IgD-negative memory B cell (primary cell): Measurements from ENCODE around the gene MAP4K2. TPM values are rescaled to one million over a fixed set of nuclear protein-coding genes. Genes with fewer than 3 reads are reported as not detected.
A peak's percentile ranks its signal among the peaks of the same experiment; 100 is the strongest.

ENCODE experiments used
- H3K27ac Mint-ChIP-seq, 3 donors: one replicate each; pipeline ENCODE4 v1.8.0; 2020 to 2022; ENCODE audit warnings: mild to moderate bottlenecking in 3 of 3, mixed read lengths in 3 of 3, moderate library complexity in 1 of 3
- H3K27me3 Mint-ChIP-seq: one replicate; pipeline ENCODE4 v1.8.0; 2021; ENCODE audit warnings: mixed read lengths
- H3K36me3 Mint-ChIP-seq: one replicate; pipeline ENCODE4 v1.8.0; 2020; ENCODE audit warnings: mild to moderate bottlenecking, mixed read lengths
- H3K4me1 Mint-ChIP-seq, 3 donors: one replicate each; pipeline ENCODE4 v1.8.0; 2020 to 2022; ENCODE audit warnings: mixed read lengths in 3 of 3, mild to moderate bottlenecking in 1 of 3
- H3K4me3 Mint-ChIP-seq, 4 donors: one replicate each; pipeline ENCODE4 v1.8.0; 2020 to 2022; ENCODE audit warnings: mild to moderate bottlenecking in 4 of 4, mixed read lengths in 4 of 4, moderate library complexity in 3 of 4
- H3K9me3 Mint-ChIP-seq, 3 donors: one replicate each; pipeline ENCODE4 v1.8.0; 2020 to 2021; ENCODE audit warnings: mixed read lengths in 3 of 3, mild to moderate bottlenecking in 1 of 3
- polyA plus RNA-seq: library from polyadenylated mRNA; unstranded; fragments of 300-500 nt; fragmentation: Illumina TruSeq; gene quantifications from one replicate; pipeline ENCODE4 v1.2.3, GENCODE V29; 2021

The MAP4K2 gene
- polyA plus RNA-seq, 1 donor from 2014 or later: 68.1 TPM

GRCh38 chr11:64745189-64745520 is 57.9 kb downstream of the MAP4K2 start:
- H3K27ac Mint-ChIP-seq: peak overlapping the region; percentile 98 to 100 (median 99)
- peaks cover 2 to 24% (median 19%) of the 10 kb centered on the region in 3 donors for H3K4me1 Mint-ChIP-seq
- peak overlapping the region; percentile 93 to 99 (median 96) for H3K4me3 Mint-ChIP-seq

GRCh38 chr11:64744544-64745188 is 58.3 kb downstream of the MAP4K2 start:
- Mint-ChIP-seq H3K27me3 (no peaks in the 10 kb centered on the region), H3K4me3 (peak overlapping the region; percentile 96 to 100 (median 98)), H3K9me3 (no peaks in the 10 kb centered on the region), H3K36me3 (peaks cover 4% of the 10 kb centered on the region), H3K27ac (peak overlapping the region; percentile 99 to 100 (median 99)), H3K4me1 (peaks cover 0 to 23% (median 18%) of the 10 kb centered on the region in 3 donors)

More at GRCh38 chr11:64745189-64745520, 57.9 kb downstream of the MAP4K2 start:
- H3K36me3 Mint-ChIP-seq: peaks cover 4% of the 10 kb centered on the region
- H3K27me3 Mint-ChIP-seq: no peaks in the 10 kb centered on the region
- H3K9me3 Mint-ChIP-seq: no peaks in the 10 kb centered on the region

- Mint-ChIP-seq H3K27ac (peak within 1 kb of the TSS; percentile 99 to 100 (median 99)), H3K36me3 (peaks cover 3% of the 10 kb centered on the region), H3K4me3 (peak within 1 kb of the TSS; percentile 96 to 100 (median 98)), H3K9me3 (no peaks in the 10 kb centered on the region), H3K27me3 (no peaks in the 10 kb centered on the region), H3K4me1 (peaks cover 0 to 25% (median 20%) of the 10 kb centered on the region in 3 donors)
These were observed 59.1 kb downstream of the MAP4K2 start, which contains the start of gene RASGRP2 for GRCh38 chr11:64743591-64744543. Gene RASGRP2, minus strand, starts transcription at chr11:64744142. Its CDS starts 1,276 bp downstream, at chr11:64742866.

- Mint-ChIP-seq H3K27ac (peak overlapping the region in 2 of 3 donors; percentile 98 to 99), H3K9me3 (no peaks in the 10 kb centered on the region), H3K4me1 (peaks cover 0 to 25% (median 17%) of the 10 kb centered on the region in 3 donors), H3K27me3 (no peaks in the 10 kb centered on the region), H3K4me3 (peak overlapping the region; percentile 96 to 100 (median 98)), H3K36me3 (peaks cover 2% of the 10 kb centered on the region)
These were observed 60.0 kb downstream of the MAP4K2 start for GRCh38 chr11:64742889-64743590.

- peaks cover 2% of the 10 kb centered on the region for H3K36me3 Mint-ChIP-seq
- H3K4me1 Mint-ChIP-seq: peaks cover 0 to 24% (median 15%) of the 10 kb centered on the region in 3 donors
- no peaks in the 10 kb centered on the region for H3K9me3 Mint-ChIP-seq
- H3K4me3 Mint-ChIP-seq: peak overlapping the region; percentile 88 to 100 (median 93)
- H3K27ac Mint-ChIP-seq: peak overlapping the region; percentile 85 to 94 (median 90)
- no peaks in the 10 kb centered on the region for H3K27me3 Mint-ChIP-seq
These were observed 60.7 kb downstream of the MAP4K2 start for GRCh38 chr11:64742087-64742888.

GRCh38 chr11:64741375-64742086 is 61.5 kb downstream of the MAP4K2 start:
- H3K27me3 Mint-ChIP-seq: no peaks in the 10 kb centered on the region
- no peaks in the 10 kb centered on the region for H3K9me3 Mint-ChIP-seq
- H3K27ac Mint-ChIP-seq: peak overlapping the region; percentile 23 to 94 (median 90)
- peak overlapping the region; percentile 88 to 100 (median 93) for H3K4me3 Mint-ChIP-seq
- H3K36me3 Mint-ChIP-seq: peaks cover 2% of the 10 kb centered on the region
- peaks cover 0 to 22% (median 15%) of the 10 kb centered on the region in 3 donors for H3K4me1 Mint-ChIP-seq

- Mint-ChIP-seq H3K36me3 (peaks cover 2% of the 10 kb centered on the region), H3K4me1 (peaks cover 2 to 23% (median 13%) of the 10 kb centered on the region in 3 donors), H3K27ac (peak overlapping the region in 1 of 3 donors; percentile 73), H3K4me3 (peak overlapping the region in 1 of 4 donors; percentile 88), H3K9me3 (no peaks in the 10 kb centered on the region), H3K27me3 (no peaks in the 10 kb centered on the region)
These were observed 63.1 kb downstream of the MAP4K2 start for GRCh38 chr11:64739871-64740270.

GRCh38 chr11:64736654-64737053 is 66.4 kb downstream of the MAP4K2 start:
- Mint-ChIP-seq H3K36me3 (peaks cover 4% of the 10 kb centered on the region), H3K9me3 (no peaks in the 10 kb centered on the region), H3K4me3 (peak overlapping the region in 1 of 4 donors; percentile 53), H3K27me3 (no peaks in the 10 kb centered on the region), H3K4me1 (peaks cover 12 to 26% (median 17%) of the 10 kb centered on the region in 3 donors), H3K27ac (peak overlapping the region in 1 of 3 donors; percentile 76)

- Mint-ChIP-seq H3K4me3 (peak overlapping the region in 2 of 4 donors; percentile 20 to 53), H3K27me3 (no peaks in the 10 kb centered on the region), H3K9me3 (no peaks in the 10 kb centered on the region), H3K36me3 (peaks cover 4% of the 10 kb centered on the region), H3K27ac (peak overlapping the region in 1 of 3 donors; percentile 76), H3K4me1 (peaks cover 9 to 22% (median 19%) of the 10 kb centered on the region in 3 donors)
These were observed 67.2 kb downstream of the MAP4K2 start for GRCh38 chr11:64735725-64736259.

Other genes with a start within 250 kb of the MAP4K2 start
- not detected for gene SLC22A11, start 247.3 kb downstream of the MAP4K2 start, polyA plus RNA-seq
- gene SLC22A12, start 212.0 kb downstream of the MAP4K2 start, polyA plus RNA-seq: not detected
- not detected for gene NRXN2, start 80.0 kb downstream of the MAP4K2 start, polyA plus RNA-seq
- gene RASGRP2, start 59.1 kb downstream of the MAP4K2 start, polyA plus RNA-seq: 350 TPM
- gene PYGM, start 43.2 kb downstream of the MAP4K2 start, polyA plus RNA-seq: 2.0 TPM
- gene SF1, start 24.7 kb downstream of the MAP4K2 start, polyA plus RNA-seq: 170 TPM
- 36.4 TPM for gene MEN1, start 7.3 kb upstream of the MAP4K2 start, polyA plus RNA-seq
- gene CDC42BPG, start 41.4 kb upstream of the MAP4K2 start, polyA plus RNA-seq: 0.15 TPM
- 210 TPM for gene EHD1, start 75.4 kb upstream of the MAP4K2 start, polyA plus RNA-seq
- gene ATG2A, start 114.0 kb upstream of the MAP4K2 start, polyA plus RNA-seq: 3.9 TPM
- gene PPP2R5B, start 121.5 kb upstream of the MAP4K2 start, polyA plus RNA-seq: 11.4 TPM
- gene GPHA2, start 132.7 kb upstream of the MAP4K2 start, polyA plus RNA-seq: not detected
- 0.39 TPM for gene MAJIN, start 168.9 kb upstream of the MAP4K2 start, polyA plus RNA-seq
- 0.29 TPM for gene BATF2, start 193.8 kb upstream of the MAP4K2 start, polyA plus RNA-seq
- gene ARL2, start 210.9 kb upstream of the MAP4K2 start, polyA plus RNA-seq: 100 TPM
- 24.4 TPM for gene SNX15, start 224.2 kb upstream of the MAP4K2 start, polyA plus RNA-seq
- 7.2 TPM for gene SAC3D1, start 238.0 kb upstream of the MAP4K2 start, polyA plus RNA-seq